ENCODE results near the gene VRK3. TPM values are rescaled to one million over a fixed set of nuclear protein-coding genes. Genes with fewer than 3 reads are reported as not detected.

VRK3 gene
- total and polyA plus RNA-seq, 4 donors = 16.2 to 23.6 (median 20.3) TPM

- no peaks in the 10 kb centered on the region for H3K36me3 ChIP-seq (ENCODE audit: control insufficient read depth in 4 of 4, insufficient read depth in 3 of 4, low read depth in 1 of 4, low read length in 3 of 4)
- H3K27me3 ChIP-seq (ENCODE audit: control insufficient read depth in 4 of 4, insufficient read depth in 4 of 4, low read length in 3 of 4) = no peaks in the 10 kb centered on the region
- H3K4me3 ChIP-seq (ENCODE audit: low read depth in 1 of 3, low read length in 3 of 3) = no peak overlapping the region
- H3K27ac ChIP-seq (ENCODE audit: low read depth in 1 of 2, low read length in 2 of 2) = no peak overlapping the region
- H3K9ac ChIP-seq (ENCODE audit: low read depth in 1 of 2, low read length in 2 of 2) = no peak overlapping the region
- H3K4me1 ChIP-seq (ENCODE audit: control insufficient read depth in 4 of 4, insufficient read depth in 4 of 4, low read length in 3 of 4) = peaks cover 0 to 10% (median 5%) of the 10 kb centered on the region in 4 donors
- H3K9me3 ChIP-seq (ENCODE audit: control insufficient read depth in 4 of 4, low read length in 3 of 4) = no peaks in the 10 kb centered on the region
- WGBS = 78% methylated on average over 7 of the region's 7 CpGs
- DNase-seq (ENCODE audit: low spot score) = no peak
- TF ChIP-seq RXRA (IDR thresholded peaks at IDR 0.05) = no peak
- TF ChIP-seq ZBTB33 (IDR thresholded peaks at IDR 0.05) = no peak
- TF ChIP-seq REST (IDR thresholded peaks at IDR 0.05) = no peak
- TF ChIP-seq FOXA1 (IDR thresholded peaks at IDR 0.05) = no peak
- TF ChIP-seq JUND (IDR thresholded peaks at IDR 0.05) = no peak
- TF ChIP-seq NR2F2 (IDR thresholded peaks at IDR 0.05) = no peak
- no peak for TF ChIP-seq FOXA2 (IDR thresholded peaks at IDR 0.05)
- no peak for TF ChIP-seq CTCF (IDR thresholded peaks at IDR 0.05; ENCODE audit: low read depth, low read length, missing input control)
- no peak for TF ChIP-seq HNF4G (IDR thresholded peaks at IDR 0.05)
- TF ChIP-seq SP1 (IDR thresholded peaks at IDR 0.05) = no peak
- no peak for TF ChIP-seq HNF4A (conservative IDR thresholded peaks at IDR 0.05)
- TF ChIP-seq MAX (IDR thresholded peaks at IDR 0.05) = no peak
- no peak for TF ChIP-seq RAD21 (IDR thresholded peaks at IDR 0.05)
- TF ChIP-seq YY1 (IDR thresholded peaks at IDR 0.05) = no peak
- no peak for TF ChIP-seq ATF3 (IDR thresholded peaks at IDR 0.05)
- no peak for TF ChIP-seq GABPA (IDR thresholded peaks at IDR 0.05 in 1 of 2, conservative IDR thresholded peaks at IDR 0.05 in 1 of 2)
- TF ChIP-seq TAF1 (conservative IDR thresholded peaks at IDR 0.05) = no peak
Observed at GRCh38 chr19:49939721-49940481, 85.3 kb downstream of the VRK3 start.

Measured in liver (tissue), 9 donors.